HepG2 (cell line): ENCODE data around the gene LRRC27. TPM values are rescaled to one million over a fixed set of nuclear protein-coding genes. Genes with fewer than 3 reads are reported as not detected.
A peak's percentile ranks its signal among the peaks of the same experiment; 100 is the strongest.

Source experiments
- ATF1 ChIP-seq: IDR thresholded peaks from 2 replicates; pipeline ENCODE4 v1.6.1; 2016; ENCODE audit warnings: mild to moderate bottlenecking, control low read depth
- BCL3 ChIP-seq: sonication (generic); formaldehyde crosslinking; IDR thresholded peaks from 2 replicates; pipeline ENCODE4 v1.5.1; 2020; ENCODE audit warnings: mild to moderate bottlenecking, missing genetic modification reagents, moderate library complexity
- ELF4 ChIP-seq: sonication (generic); formaldehyde crosslinking; IDR thresholded peaks from 2 replicates; pipeline ENCODE4 v1.5.0; 2020; ENCODE audit warnings: missing genetic modification reagents, mild to moderate bottlenecking, moderate library complexity, borderline replicate concordance
- GPN1 ChIP-seq: sonication (generic); formaldehyde crosslinking; IDR thresholded peaks from 2 replicates; pipeline ENCODE4 v1.5.1; 2020; ENCODE audit warnings: missing genetic modification reagents, borderline replicate concordance
- HOXA5 ChIP-seq: sonication (generic); formaldehyde crosslinking; IDR thresholded peaks from 2 replicates; pipeline ENCODE4 v1.4.0; 2020; ENCODE audit warnings: missing genetic modification reagents
- IRF2 ChIP-seq: IDR thresholded peaks from 2 replicates; pipeline ENCODE4 v1.6.1; 2018; ENCODE audit warnings: missing genetic modification reagents, missing compliant biosample characterization
- KDM5B ChIP-seq: sonication (generic); formaldehyde crosslinking; IDR thresholded peaks from 2 replicates; pipeline ENCODE4 v1.4.0; 2020; ENCODE audit warnings: missing genetic modification reagents, mild to moderate bottlenecking, borderline replicate concordance
- NRL ChIP-seq: sonication (generic); formaldehyde crosslinking; IDR thresholded peaks from 2 replicates; pipeline ENCODE4 v1.5.0; 2020; ENCODE audit warnings: missing genetic modification reagents, mild to moderate bottlenecking, moderate library complexity, borderline replicate concordance
- REXO4 ChIP-seq: sonication (generic); formaldehyde crosslinking; IDR thresholded peaks from 2 replicates; pipeline ENCODE4 v1.8.0; 2022; ENCODE audit warnings: missing genetic modification reagents, mild to moderate bottlenecking, borderline replicate concordance
- RFX5 ChIP-seq: IDR thresholded peaks from 2 replicates; pipeline ENCODE4 v1.6.1; 2011; ENCODE audit warnings: low read depth, low read length, improper control_type of control experiment
- ZBTB46 ChIP-seq: sonication (generic); formaldehyde crosslinking; IDR thresholded peaks from 2 replicates; pipeline ENCODE4 v1.4.0; 2020; ENCODE audit warnings: mild to moderate bottlenecking, missing genetic modification reagents, borderline replicate concordance
- ZNF235 ChIP-seq: sonication (generic); formaldehyde crosslinking; IDR thresholded peaks from 2 replicates; pipeline ENCODE4 v1.8.1; 2023; ENCODE audit warnings: mild to moderate bottlenecking, missing genetic modification reagents, borderline replicate concordance
- ZNF337 ChIP-seq: sonication (generic); formaldehyde crosslinking; IDR thresholded peaks from 2 replicates; pipeline ENCODE4 v1.5.1; 2020; ENCODE audit warnings: missing genetic modification reagents, low read depth, mild to moderate bottlenecking, borderline replicate concordance
- ZNF547 ChIP-seq: sonication (generic); formaldehyde crosslinking; IDR thresholded peaks from 2 replicates; pipeline ENCODE4 v1.5.1; 2020; ENCODE audit warnings: mild to moderate bottlenecking, missing genetic modification reagents
- ZNF564 ChIP-seq: sonication (generic); formaldehyde crosslinking; IDR thresholded peaks from 2 replicates; pipeline ENCODE4 v1.8.1; 2023; ENCODE audit warnings: mild to moderate bottlenecking, missing genetic modification reagents
- ZNF619 ChIP-seq: sonication (generic); formaldehyde crosslinking; IDR thresholded peaks from 2 replicates; pipeline ENCODE4 v1.4.0; 2020; ENCODE audit warnings: mild to moderate bottlenecking, missing genetic modification reagents
- ZNF674 ChIP-seq: sonication (generic); formaldehyde crosslinking; IDR thresholded peaks from 2 replicates; pipeline ENCODE4 v1.5.0; 2020; ENCODE audit warnings: low read depth, mild to moderate bottlenecking, missing genetic modification reagents
- ZNF792 ChIP-seq: IDR thresholded peaks from 2 replicates; pipeline ENCODE4 v1.6.1; 2016
- polyA plus RNA-seq, 8 experiments: library from polyadenylated mRNA; depleted of rRNA in 3 of 8; stranded (reverse) in 7 of 8; unstranded in 1 of 8; fragments of >200 nt; fragmentation: Illumina TruSeq in 4 of 8; extraction: Trizol in 4 of 8; gene quantifications; 2 replicates each; pipeline versions ENCODE4 v1.2.1 to v1.2.3, GENCODE V29; 2011 to 2016; ENCODE audit warnings: low read depth in 4 of 8, missing spikeins in 1 of 8, mixed read lengths in 1 of 8; ENCODE audit not compliant: insufficient read depth in 1 of 8
- total RNA-seq, 5 experiments: library from RNA; depleted of rRNA; stranded (reverse); fragments of >200 nt; fragmentation: Illumina TruSeq; extraction: Trizol; gene quantifications; 2 replicates each; pipeline ENCODE4 v1.2.3, GENCODE V29; 2016; ENCODE audit warnings: low read depth in 1 of 5
- TF ChIP-seq, protein P1 (sequence below): sonication (generic); formaldehyde crosslinking; IDR thresholded peaks from 2 replicates; pipeline ENCODE4 v1.8.1; 2023; ENCODE audit warnings: missing genetic modification reagents, inconsistent platforms, borderline replicate concordance
- TF ChIP-seq, protein P2 (sequence below): sonication (generic); formaldehyde crosslinking; IDR thresholded peaks from 2 replicates; pipeline ENCODE4 v1.4.0; 2020; ENCODE audit warnings: missing genetic modification reagents, low read depth, mild to moderate bottlenecking, borderline replicate concordance
- TF ChIP-seq, protein P3 (sequence below): sonication (generic); formaldehyde crosslinking; IDR thresholded peaks from 2 replicates; pipeline ENCODE4 v1.4.0; 2020; ENCODE audit warnings: missing genetic modification reagents, borderline replicate concordance

Gene LRRC27
- total and polyA plus RNA-seq, 2 of the 13 experiments (the other 11 are each of a cell fraction or from before 2014, with no cell fraction given) = 4.2 to 4.6 TPM

DNA sequence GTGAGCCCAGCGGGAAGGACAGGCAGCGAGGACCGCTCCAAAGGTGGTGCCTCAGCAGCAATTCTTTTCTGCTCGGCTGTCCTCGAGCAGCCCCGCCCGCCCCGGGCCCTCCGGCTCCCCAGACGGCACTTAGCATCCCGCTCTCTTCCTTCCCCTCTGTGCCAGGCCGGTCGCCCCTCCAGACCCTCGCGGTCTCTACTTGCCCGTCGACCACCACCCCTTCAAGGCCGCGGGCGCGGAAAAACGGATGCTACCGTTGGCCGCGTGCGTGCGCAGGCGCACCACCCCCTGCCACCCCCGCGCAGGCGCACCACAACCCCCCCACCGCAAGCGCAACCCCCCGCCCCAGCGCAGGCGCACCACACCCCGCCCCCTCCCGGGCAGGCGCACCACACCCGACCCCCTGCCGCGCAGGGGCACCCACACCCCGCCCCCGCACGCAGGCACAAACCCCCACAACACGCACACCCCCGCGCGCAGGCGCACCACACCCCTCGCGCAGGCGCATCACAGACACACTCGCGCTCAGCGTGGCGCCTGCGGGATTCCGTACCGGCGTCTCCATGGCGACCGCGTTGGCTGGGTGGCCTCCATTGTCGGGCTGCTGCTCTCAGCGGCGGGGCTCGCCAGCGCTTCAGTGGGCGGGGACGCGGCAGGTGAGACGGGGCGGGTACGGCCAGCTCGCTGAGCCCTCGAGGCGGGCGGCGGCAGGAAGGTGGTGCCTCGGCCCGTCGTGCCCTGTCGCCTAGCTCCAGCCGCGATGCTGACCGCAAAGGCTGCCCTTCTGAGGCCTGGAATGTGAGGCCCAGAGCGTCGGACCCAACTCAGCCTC, at the start of gene LRRC27 (continued):
- TF ChIP-seq, protein P1, sequence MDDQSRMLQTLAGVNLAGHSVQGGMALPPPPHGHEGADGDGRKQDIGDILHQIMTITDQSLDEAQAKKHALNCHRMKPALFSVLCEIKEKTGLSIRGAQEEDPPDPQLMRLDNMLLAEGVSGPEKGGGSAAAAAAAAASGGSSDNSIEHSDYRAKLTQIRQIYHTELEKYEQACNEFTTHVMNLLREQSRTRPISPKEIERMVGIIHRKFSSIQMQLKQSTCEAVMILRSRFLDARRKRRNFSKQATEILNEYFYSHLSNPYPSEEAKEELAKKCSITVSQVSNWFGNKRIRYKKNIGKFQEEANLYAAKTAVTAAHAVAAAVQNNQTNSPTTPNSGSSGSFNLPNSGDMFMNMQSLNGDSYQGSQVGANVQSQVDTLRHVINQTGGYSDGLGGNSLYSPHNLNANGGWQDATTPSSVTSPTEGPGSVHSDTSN = no peak
- TF ChIP-seq GPN1 (CRISPR knock-in tag) (no peak), NRL (peak; percentile 76; the same call in 1 of the 2 replicates), ZBTB46 (CRISPR knock-in tag) (no peak), ZNF235 (CRISPR knock-in tag) (no peak), ATF1 (CRISPR knock-in tag) (no peak), REXO4 (CRISPR knock-in tag) (no peak), ZNF792 (CRISPR knock-in tag) (peak; percentile 55; the same call in 1 of the 2 replicates), IRF2 (peak; percentile 46; the same call in 1 of the 2 replicates), HOXA5 (CRISPR knock-in tag) (no peak), ZNF619 (CRISPR knock-in tag) (peak; percentile 26; the same call in 1 of the 2 replicates), ZNF674 (no peak), KDM5B (CRISPR knock-in tag) (peak; percentile 75; the same call in 1 of the 2 replicates), ZNF547 (CRISPR knock-in tag) (peak; percentile 32; the same call in 1 of the 2 replicates), ELF4 (CRISPR knock-in tag) (no peak), BCL3 (CRISPR knock-in tag) (no peak; the same call in 1 of the 2 replicates), ZNF337 (CRISPR knock-in tag) (no peak), ZNF564 (CRISPR knock-in tag) (peak; percentile 44; the same call in 1 of the 2 replicates), RFX5 (no peak)
- TF ChIP-seq, protein P2, sequence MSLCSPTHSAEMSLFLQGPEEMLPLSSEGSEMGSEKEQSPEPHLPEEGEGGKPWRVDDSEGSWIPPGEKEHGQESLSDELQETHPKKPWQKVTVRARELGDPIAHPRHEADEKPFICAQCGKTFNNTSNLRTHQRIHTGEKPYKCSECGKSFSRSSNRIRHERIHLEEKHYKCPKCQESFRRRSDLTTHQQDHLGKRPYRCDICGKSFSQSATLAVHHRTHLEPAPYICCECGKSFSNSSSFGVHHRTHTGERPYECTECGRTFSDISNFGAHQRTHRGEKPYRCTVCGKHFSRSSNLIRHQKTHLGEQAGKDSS (CRISPR knock-in tag) = no peak; the same call in 1 of the 2 replicates
- TF ChIP-seq, protein P3, sequence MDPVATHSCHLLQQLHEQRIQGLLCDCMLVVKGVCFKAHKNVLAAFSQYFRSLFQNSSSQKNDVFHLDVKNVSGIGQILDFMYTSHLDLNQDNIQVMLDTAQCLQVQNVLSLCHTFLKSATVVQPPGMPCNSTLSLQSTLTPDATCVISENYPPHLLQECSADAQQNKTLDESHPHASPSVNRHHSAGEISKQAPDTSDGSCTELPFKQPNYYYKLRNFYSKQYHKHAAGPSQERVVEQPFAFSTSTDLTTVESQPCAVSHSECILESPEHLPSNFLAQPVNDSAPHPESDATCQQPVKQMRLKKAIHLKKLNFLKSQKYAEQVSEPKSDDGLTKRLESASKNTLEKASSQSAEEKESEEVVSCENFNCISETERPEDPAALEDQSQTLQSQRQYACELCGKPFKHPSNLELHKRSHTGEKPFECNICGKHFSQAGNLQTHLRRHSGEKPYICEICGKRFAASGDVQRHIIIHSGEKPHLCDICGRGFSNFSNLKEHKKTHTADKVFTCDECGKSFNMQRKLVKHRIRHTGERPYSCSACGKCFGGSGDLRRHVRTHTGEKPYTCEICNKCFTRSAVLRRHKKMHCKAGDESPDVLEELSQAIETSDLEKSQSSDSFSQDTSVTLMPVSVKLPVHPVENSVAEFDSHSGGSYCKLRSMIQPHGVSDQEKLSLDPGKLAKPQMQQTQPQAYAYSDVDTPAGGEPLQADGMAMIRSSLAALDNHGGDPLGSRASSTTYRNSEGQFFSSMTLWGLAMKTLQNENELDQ (CRISPR knock-in tag) = no peak
